Glomerular visceral epithelial cell (primary cell): Measurements from ENCODE around the gene OSBPL10.

Source experiments
- DNase-seq: peaks from one replicate; pipeline ENCODE4 v3.0.0-alpha.2; 2016; ENCODE audit errors: extremely low spot score

The OSBPL10 gene

GRCh38 chr3:31615071-31615875, 365.8 kb downstream of the OSBPL10 start:
- DNase-seq = no peak

DNA sequence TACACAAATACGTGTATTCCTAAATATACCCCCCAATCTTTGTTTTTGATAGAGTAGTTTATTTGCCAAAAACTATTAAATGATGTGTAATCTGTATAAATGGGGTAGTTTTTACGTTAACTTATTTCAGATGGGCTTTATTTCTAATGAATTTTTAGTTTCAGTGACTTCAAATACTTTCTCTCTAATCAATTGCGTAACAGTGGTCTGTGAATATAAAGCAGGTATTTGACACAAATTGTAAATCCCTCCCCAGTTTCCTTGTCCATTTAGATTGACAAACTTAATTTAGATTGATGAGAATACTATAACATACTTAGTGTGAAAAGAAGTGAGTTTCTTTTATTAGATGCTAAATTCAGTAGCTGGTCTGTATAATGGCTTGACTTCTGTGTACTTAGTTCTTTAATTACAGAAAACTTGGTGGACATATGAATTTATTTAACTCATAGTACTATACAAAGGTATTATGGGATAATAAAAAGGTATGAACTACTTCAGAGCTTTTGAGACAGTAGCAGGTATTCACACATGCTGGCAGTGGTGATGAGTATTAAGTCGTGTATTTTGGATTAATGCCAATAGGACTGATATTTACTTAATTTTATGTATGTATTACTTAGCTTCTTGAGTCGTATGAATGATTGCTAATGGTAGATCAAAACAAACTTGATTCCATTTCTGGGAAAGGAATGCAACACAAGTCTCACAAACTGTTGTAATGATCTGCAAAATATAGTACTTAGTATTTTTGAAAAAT, 366.7 kb downstream of the OSBPL10 start:
- no peak for DNase-seq

DNA sequence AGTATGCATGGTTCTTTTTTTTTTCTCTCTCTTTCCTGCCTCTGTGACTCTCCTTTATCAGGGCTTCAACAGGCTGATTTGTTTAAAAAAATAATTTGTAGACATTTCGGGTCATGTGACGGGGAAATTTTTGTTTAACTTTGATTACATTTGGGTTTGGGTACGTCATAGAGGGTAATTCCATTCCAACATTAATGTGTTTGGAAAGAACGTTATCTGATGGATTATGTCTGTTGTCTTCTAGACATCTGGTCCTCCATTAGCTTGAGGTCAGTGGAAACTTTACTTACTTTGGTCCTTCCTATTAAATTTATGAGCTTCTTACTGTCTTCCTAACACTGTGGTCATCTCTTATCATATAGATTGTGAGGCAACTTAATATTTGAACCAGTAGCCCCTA, 367.4 kb downstream of the OSBPL10 start:
- DNase-seq = no peak

DNA sequence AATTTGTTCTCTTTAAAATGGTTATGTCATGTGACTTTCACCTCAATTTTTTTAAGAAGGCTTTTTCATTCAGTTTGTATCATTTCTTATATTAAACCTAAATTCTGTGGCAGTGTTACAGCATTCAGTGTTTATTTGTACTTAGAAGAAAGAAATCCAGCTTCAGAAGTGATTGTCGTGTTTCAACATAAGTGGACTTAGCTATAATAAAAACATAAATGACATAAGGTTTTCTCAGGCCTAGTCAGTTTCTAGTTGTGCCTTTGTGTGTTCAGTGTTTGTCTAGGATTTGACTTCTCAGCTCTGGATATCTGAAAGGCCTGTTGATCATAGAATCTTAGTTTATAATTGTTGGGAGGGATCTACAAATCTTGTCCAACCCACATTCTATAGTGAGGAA, 367.9 kb downstream of the OSBPL10 start:
- DNase-seq = no peak
